BJ (cell line): ENCODE results near the gene COMMD3. TPM values are rescaled to one million over a fixed set of nuclear protein-coding genes. Genes with fewer than 3 reads are reported as not detected.

ENCODE experiments used
- CTCF ChIA-PET: fragments of 350-600 bp; formaldehyde crosslinking; extraction: SDS; loops from one replicate; lab custom pipeline; 2021; ENCODE audit warnings: antibody characterized with exemption, inconsistent platforms; lab: Yijun Ruan, JAX
- POLR2A ChIA-PET: fragments of 300-600 bp; sonication (Branson Sonifier 250); formaldehyde crosslinking; extraction: SDS; loops from one replicate; lab custom pipeline; 2021; ENCODE audit warnings: antibody characterized with exemption; lab: Charles Lee
- DNase-seq: peaks from one replicate; pipeline ENCODE4 v3.0.0-alpha.2; 2011; ENCODE audit warnings: low read depth
- H3K27me3 ChIP-seq: 2 replicates; pipeline ENCODE4 v1.6.0; 2011; ENCODE audit warnings: low read length; ENCODE audit not compliant: control insufficient read depth, insufficient read depth
- H3K36me3 ChIP-seq: 2 replicates; pipeline ENCODE4 v1.5.1; 2011; ENCODE audit warnings: low read length; ENCODE audit not compliant: control insufficient read depth, insufficient read depth
- H3K4me3 ChIP-seq: 2 replicates; pipeline ENCODE4 v1.5.1; 2011; ENCODE audit warnings: low read depth, mild to moderate bottlenecking, control low read depth, low read length
- CTCF ChIP-seq: IDR thresholded peaks from 2 replicates; pipeline ENCODE4 v1.5.1; 2011; ENCODE audit warnings: low read depth, mild to moderate bottlenecking, control low read depth, inconsistent platforms, low read length, moderate library complexity; ENCODE audit not compliant: insufficient read depth
- polyA plus RNA-seq: library from polyadenylated mRNA; depleted of rRNA; stranded (reverse); fragments of >200 nt; gene quantifications from 2 replicates; pipeline ENCODE4 v1.2.3, GENCODE V29; 2011

COMMD3 gene
- polyA plus RNA-seq, 1 experiment: 20.9 TPM

- TF ChIP-seq CTCF: no peak
- DNase-seq: no peak
- Histone ChIP-seq H3K27me3 (peaks cover 31% of the 10 kb centered on the region), H3K36me3 (peaks cover 4% of the 10 kb centered on the region), H3K4me3 (no peak overlapping the region)
- POLR2A ChIA-PET: no interaction called here
- CTCF ChIA-PET: no interaction called here
Observed at GRCh38 chr10:22333167-22333974, 17.2 kb downstream of the COMMD3 start.

DNA sequence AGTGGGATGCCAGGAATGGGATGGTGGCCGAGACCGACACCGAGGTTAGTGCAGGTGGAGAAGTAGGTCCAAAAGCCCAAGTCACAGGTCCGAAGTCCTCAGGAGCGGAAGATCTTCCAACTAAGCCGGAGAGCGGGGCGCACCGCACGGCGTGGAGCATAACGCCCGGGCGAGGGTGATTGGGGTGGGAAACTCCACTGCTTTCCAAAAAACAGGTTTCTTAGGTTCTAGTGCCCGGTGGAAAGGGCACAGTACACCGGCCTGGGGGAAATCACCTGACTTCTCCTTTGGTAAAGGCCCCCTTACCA is 17.7 kb downstream of the COMMD3 start:
- no peak for DNase-seq
- TF ChIP-seq CTCF: no peak
- Histone ChIP-seq H3K36me3 (peaks cover 4% of the 10 kb centered on the region), H3K4me3 (no peak overlapping the region), H3K27me3 (peaks cover 36% of the 10 kb centered on the region)
- POLR2A ChIA-PET: no interaction called here
- CTCF ChIA-PET: no interaction called here

DNA sequence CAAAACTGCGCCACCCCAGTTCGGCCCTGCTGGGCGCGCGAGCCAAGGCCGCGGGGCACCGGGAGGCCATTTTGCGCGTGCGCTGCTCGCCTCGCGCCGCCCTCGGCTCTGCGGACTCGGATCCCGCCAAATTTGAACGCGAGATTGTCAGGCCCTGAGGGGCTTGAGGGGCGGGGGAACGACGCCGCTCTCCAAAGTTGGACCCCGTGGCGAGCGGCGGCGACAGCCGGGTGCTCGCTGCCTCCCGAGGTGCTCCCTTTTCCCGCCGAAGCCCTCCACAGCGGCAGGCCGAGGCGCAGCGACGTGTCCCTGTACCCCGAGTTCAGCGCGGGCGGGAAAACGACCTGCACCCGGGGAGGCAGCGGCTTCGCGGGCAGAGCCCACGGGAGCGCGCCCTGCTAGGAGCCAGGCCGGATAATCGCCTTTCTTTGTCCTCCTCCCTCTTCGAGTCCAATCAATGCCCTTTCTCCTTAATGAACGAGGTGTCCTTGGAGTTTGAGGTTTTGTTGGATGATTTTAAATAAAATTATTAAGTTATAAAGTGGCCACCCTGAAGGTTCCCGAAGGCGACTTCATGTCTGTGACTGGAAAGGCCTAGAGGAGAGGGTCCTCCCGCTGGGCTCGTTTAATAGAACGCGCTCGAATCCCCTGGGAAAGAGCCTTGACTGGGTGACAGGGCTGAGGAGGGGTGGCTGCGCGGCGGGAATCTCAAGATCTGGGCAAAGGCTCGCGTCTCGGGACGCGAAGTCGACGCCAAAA is 18.4 kb downstream of the COMMD3 start:
- DNase-seq: no peak
- Histone ChIP-seq H3K27me3 (peaks cover 40% of the 10 kb centered on the region), H3K36me3 (peaks cover 1% of the 10 kb centered on the region; the same call in 1 of the 2 replicates), H3K4me3 (peak overlapping the region; percentile 30)
- TF ChIP-seq CTCF: no peak
- ChIA-PET CTCF (interaction anchor here (0.6 kb wide), 1 partner anchor 18 kb away, joined by 3 read pairs; the partner anchor contains the start of gene COMMD3), POLR2A (no interaction called here)

GRCh38 chr10:22335173-22335933 is 19.2 kb downstream of the COMMD3 start:
- ChIA-PET CTCF (interaction anchor here (0.6 kb wide), 1 partner anchor 19 kb away, joined by 3 read pairs; the partner anchor contains the start of gene COMMD3), POLR2A (no interaction called here)
- Histone ChIP-seq H3K36me3 (no peaks in the 10 kb centered on the region), H3K4me3 (peak overlapping the region; percentile 30), H3K27me3 (peaks cover 40% of the 10 kb centered on the region)
- no peak for DNase-seq
- peak; percentile 18; the same call in 1 of the 2 replicates for TF ChIP-seq CTCF
